Glutamatergic neuron (in vitro differentiated cells): ENCODE data around the gene DCTPP1. TPM values are rescaled to one million over a fixed set of nuclear protein-coding genes. Genes with fewer than 3 reads are reported as not detected.

Experiments
- DNase-seq: peaks from one replicate; pipeline ENCODE4 v3.0.0; 2022
- H3K27ac Mint-ChIP-seq: one replicate; pipeline ENCODE4 v1.8.0; 2020; ENCODE audit warnings: mild to moderate bottlenecking, mixed read lengths, inconsistent platforms; ENCODE audit not compliant: unreplicated experiment
- H3K27me3 Mint-ChIP-seq: one replicate; pipeline ENCODE4 v1.8.0; 2020; ENCODE audit warnings: mild to moderate bottlenecking, moderate library complexity, mixed read lengths, inconsistent platforms; ENCODE audit not compliant: unreplicated experiment
- H3K36me3 Mint-ChIP-seq: one replicate; pipeline ENCODE4 v1.8.0; 2020; ENCODE audit warnings: mild to moderate bottlenecking, mixed read lengths, inconsistent platforms; ENCODE audit not compliant: unreplicated experiment
- H3K4me1 Mint-ChIP-seq: one replicate; pipeline ENCODE4 v1.8.0; 2020; ENCODE audit warnings: mild to moderate bottlenecking, low read depth, mixed read lengths, inconsistent platforms; ENCODE audit not compliant: unreplicated experiment
- H3K4me3 Mint-ChIP-seq: one replicate; pipeline ENCODE4 v1.8.0; 2020; ENCODE audit warnings: mild to moderate bottlenecking, mixed read lengths, inconsistent platforms; ENCODE audit not compliant: unreplicated experiment
- H3K9me3 Mint-ChIP-seq: one replicate; pipeline ENCODE4 v1.8.0; 2020; ENCODE audit warnings: mild to moderate bottlenecking, moderate library complexity, mixed read lengths, inconsistent platforms; ENCODE audit not compliant: unreplicated experiment
- total RNA-seq: library from RNA; stranded (reverse); fragmentation: NEBNext Ultra II Directional; extraction: Animal tissue kit (Norgen Biotek cat#: 25700); gene quantifications from one replicate; pipeline ENCODE4 v1.2.1, GENCODE V29; 2021; ENCODE audit not compliant: unreplicated experiment
- TF ChIP-seq, protein P1 (sequence below): fragments of 200-600 bp; sonication (generic); IDR thresholded peaks from one replicate; pipeline ENCODE4 v1.5.0; 2021; ENCODE audit not compliant: partially characterized antibody, unreplicated experiment

Gene DCTPP1
- total RNA-seq, 1 donor from 2014 or later, result 37.6 TPM

DNA sequence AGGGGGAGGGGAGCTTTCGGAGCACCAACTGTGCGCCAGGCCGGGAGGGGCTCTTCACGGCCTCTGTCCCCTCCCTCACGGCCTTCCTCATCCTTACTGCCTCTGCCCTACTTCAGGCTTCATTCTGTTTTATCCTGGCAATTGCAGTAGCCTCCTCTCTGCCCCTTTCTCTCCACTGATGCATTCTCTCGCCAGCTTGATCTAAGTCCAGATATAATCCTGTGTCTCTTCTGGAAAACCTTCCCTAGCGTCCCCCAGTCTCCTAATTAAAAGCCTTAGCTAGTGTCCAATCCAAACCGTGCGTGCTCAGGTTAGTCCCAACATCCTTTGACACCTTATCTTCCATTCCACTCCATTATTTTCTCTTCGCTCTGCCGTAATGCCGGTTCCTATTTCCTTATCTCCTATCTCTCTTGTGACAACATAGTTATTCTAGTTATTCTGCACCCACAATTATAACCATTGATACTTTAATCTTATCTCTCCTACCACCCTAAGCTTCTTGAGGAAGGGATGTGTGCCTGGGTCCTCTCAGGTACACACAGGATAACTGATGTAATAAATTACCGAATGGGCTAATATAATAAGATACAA is 33.7 kb downstream of the DCTPP1 start:
- TF ChIP-seq, protein P1, sequence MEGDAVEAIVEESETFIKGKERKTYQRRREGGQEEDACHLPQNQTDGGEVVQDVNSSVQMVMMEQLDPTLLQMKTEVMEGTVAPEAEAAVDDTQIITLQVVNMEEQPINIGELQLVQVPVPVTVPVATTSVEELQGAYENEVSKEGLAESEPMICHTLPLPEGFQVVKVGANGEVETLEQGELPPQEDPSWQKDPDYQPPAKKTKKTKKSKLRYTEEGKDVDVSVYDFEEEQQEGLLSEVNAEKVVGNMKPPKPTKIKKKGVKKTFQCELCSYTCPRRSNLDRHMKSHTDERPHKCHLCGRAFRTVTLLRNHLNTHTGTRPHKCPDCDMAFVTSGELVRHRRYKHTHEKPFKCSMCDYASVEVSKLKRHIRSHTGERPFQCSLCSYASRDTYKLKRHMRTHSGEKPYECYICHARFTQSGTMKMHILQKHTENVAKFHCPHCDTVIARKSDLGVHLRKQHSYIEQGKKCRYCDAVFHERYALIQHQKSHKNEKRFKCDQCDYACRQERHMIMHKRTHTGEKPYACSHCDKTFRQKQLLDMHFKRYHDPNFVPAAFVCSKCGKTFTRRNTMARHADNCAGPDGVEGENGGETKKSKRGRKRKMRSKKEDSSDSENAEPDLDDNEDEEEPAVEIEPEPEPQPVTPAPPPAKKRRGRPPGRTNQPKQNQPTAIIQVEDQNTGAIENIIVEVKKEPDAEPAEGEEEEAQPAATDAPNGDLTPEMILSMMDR, result no peak
- peaks cover 5% of the 10 kb centered on the region for H3K36me3 Mint-ChIP-seq
- H3K4me3 Mint-ChIP-seq, result peak overlapping the region; percentile 93
- peaks cover 30% of the 10 kb centered on the region for H3K4me1 Mint-ChIP-seq
- H3K27ac Mint-ChIP-seq, result peak overlapping the region; percentile 98
- H3K9me3 Mint-ChIP-seq, result peaks cover 20% of the 10 kb centered on the region
- H3K27me3 Mint-ChIP-seq, result peaks cover 19% of the 10 kb centered on the region
- no peak for DNase-seq

DNA sequence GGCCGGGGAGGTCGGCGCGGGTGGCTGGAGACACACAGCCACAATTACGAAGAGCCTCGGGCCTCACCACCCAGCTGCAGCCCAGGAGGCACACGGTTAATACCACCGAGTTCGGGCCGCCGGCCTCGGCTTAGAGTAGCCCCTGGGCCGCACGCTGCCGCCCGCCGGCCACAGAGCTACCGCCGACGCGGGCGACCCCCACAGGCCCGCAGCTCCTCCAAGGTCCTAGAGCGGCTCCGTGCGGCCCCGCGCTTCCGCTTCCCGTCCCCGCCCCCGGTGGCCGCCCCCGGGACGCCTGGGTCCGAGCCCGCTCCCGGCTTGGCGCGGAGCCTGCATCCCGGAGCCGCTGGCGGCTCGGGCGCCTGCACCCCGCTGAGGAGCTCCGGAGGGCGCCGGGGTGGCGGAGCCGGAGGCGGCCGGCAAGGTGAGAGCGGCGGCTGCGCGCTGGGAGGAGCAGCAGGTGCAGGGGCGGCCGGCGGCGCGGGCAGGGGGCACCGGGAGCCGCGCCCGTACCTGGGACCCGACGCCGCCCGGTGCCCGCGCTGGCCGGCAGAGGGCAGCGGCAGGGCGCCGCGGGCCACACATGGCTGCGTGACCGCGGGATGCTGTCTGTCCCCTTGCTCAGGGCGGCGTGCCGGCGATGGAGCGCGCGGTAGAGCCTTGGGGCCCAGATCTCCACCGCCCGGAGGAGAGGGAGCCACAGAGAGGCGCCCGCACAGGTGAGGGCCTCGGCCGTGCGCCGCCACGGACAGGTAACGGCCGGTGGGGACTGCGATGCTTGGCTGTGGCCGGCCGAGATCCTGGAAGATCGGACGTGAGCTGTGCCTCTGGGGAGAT is 34.5 kb downstream of the DCTPP1 start, which contains the start of gene ZNF48:
Gene ZNF48 (plus strand): TSS at position 266 of the 837 bp plus-strand sequence. CDS start 375 bp downstream, at position 641.
- Mint-ChIP-seq H3K9me3 (peaks cover 17% of the 10 kb centered on the region), H3K4me3 (peak within 1 kb of the TSS; percentile 99), H3K36me3 (peaks cover 5% of the 10 kb centered on the region), H3K27ac (peak within 1 kb of the TSS; percentile 100), H3K27me3 (peaks cover 19% of the 10 kb centered on the region), H3K4me1 (peaks cover 30% of the 10 kb centered on the region)
- TF ChIP-seq, protein P1, result peak; percentile 18
- peak; percentile 87 for DNase-seq

DNA sequence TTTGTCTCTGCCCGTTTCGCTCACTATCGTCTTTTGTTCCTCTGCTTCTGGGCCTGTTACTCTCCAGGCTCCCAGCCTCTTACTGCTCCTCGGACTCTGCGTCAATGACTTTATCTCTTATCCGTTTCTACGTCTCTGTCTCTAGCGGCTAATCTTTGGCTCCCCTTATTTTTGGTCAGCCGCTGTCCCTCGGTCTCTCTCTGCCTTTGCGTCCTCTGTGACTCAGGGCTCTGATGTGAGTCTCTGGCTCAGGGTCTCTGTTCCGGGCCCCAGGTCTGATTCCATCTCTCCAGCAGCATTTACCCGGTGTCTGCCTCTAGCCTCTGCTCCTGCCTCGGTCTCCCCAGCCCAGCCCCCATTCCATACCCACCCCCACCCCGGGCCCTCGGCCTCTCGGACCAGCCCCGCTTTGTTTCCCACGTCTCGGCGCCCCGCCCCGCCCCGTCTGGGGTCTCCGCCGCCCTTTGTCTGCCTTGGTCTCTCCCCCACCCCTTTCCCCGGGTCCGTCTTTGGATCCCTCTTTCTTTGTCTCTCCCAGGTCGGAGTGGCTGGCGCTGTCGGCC is 35.2 kb downstream of the DCTPP1 start:
- Mint-ChIP-seq H3K27me3 (peaks cover 19% of the 10 kb centered on the region), H3K4me3 (peak overlapping the region; percentile 99), H3K36me3 (peaks cover 5% of the 10 kb centered on the region), H3K27ac (peak overlapping the region; percentile 100), H3K9me3 (peaks cover 13% of the 10 kb centered on the region), H3K4me1 (peaks cover 26% of the 10 kb centered on the region)
- no peak for DNase-seq
- TF ChIP-seq, protein P1, result no peak

DNA sequence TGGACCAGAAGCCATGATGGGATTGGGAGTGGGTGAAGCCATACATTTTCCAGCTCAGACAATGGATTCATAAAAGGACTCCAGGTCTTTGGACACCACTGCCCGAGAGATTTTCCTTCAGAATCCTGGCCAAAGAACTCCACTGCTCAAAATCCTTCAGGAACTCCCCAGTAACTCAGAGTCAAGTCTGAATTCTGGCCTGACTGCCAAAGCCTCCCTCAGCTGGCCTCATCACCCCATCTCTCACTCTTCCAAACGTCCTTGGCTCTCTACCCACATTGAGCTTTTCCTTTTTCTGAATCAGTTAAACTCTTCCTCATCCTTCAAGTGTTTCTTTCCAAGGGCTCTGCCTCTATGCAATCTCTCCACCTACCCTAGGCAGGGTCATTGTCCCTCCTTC is 46.3 kb downstream of the DCTPP1 start:
- TF ChIP-seq, protein P1, result no peak
- H3K27ac Mint-ChIP-seq, result no peak overlapping the region

More for the DNA sequence above, 46.3 kb downstream of the DCTPP1 start:
- no peak for DNase-seq
- H3K4me3 Mint-ChIP-seq, result no peak overlapping the region
- peaks cover 6% of the 10 kb centered on the region for H3K27me3 Mint-ChIP-seq
- H3K4me1 Mint-ChIP-seq, result peaks cover 3% of the 10 kb centered on the region
- peaks cover 4% of the 10 kb centered on the region for H3K36me3 Mint-ChIP-seq
- H3K9me3 Mint-ChIP-seq, result peaks cover 4% of the 10 kb centered on the region
